Left hindlimb (tissue), 1 donor: ENCODE results near the gene PLGLB2.
"Not testable (repeated sequence)": the region's sequence is repeated elsewhere in the genome, so short reads cannot be mapped to it uniquely, and the experiment has no call there.

ENCODE experiments used
- DNase-seq: peaks from one replicate; pipeline ENCODE4 v3.0.0-alpha.2; 2018

Gene PLGLB2

DNA sequence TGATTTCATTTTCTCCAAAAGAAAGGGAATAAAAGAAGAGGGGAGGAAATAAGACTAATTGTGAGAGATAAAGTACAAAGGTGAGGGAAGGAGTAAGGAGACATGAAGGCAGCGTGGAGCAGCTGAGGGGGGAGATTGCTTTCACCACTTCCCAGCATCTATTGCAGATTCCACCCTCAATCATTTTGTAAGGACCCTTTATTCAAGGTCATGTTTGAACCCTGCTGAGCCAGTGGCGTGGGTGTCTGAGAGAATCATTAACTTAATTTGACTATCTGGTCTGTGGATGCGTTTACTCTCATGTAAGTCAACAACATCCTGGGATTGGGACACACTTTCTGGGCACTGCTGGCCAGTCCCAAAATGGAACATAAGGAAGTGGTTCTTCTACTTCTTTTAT, at the start of gene PLGLB2:
TSS of gene PLGLB2 (plus strand) at position 297 of the 400 bp plus-strand sequence. CDS start at position 364, 67 bp downstream.
- not testable (repeated sequence) for DNase-seq

DNA sequence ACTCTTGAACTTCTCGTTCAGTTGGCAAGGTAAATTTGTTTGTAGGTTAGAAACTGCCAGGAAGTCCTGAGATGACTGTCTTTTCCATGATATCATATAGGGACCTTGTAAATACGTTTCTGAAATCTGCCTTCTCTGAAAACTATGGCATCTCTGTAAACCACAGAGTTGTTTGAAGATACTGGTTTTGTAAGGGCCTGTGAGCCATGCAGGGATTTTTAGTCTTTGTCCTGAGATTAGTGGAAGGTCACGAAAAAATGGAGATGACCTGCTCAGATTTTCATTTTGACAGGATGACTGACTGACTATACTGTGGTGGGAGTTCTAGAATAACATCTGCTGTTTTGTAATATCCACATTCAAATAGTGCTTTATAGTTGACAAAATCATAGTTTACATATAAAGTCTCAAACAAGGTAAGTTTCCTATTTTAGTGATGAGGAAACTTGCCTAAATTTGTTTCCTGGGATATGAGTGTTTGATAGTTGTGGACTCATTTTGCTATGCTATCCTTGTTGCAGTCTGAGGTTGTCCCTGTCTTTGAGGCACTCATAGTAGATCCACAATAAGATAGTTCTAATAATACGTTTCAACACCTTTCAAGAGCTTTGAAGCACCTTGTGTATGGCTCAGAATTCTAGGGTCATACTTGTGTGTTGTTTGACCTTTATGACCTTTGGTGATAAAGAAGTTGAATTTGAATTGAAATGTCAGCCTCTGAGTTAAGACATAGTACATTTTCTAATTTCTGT, 43.1 kb upstream of the PLGLB2 start:
- DNase-seq: not testable (repeated sequence)

DNA sequence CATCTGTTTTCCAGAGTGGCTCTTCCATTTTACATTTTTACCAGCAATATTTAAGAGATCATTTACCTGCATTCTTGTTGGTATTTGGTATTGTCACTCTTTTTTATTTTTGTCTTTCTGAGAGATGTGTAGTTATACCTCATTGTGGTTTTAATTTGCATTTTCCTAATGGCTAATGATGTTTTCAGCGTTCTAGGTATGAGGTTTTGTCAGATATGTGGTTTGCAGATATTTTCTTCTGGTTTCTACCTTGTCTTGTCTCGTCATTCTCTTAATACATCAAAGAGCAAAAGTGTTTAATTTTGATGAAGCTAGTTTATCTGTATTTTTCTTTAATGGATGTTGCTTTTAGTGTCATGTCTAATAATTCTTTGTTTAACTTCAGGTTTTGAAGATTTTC, 39.5 kb upstream of the PLGLB2 start:
- DNase-seq: not testable (repeated sequence)

DNA sequence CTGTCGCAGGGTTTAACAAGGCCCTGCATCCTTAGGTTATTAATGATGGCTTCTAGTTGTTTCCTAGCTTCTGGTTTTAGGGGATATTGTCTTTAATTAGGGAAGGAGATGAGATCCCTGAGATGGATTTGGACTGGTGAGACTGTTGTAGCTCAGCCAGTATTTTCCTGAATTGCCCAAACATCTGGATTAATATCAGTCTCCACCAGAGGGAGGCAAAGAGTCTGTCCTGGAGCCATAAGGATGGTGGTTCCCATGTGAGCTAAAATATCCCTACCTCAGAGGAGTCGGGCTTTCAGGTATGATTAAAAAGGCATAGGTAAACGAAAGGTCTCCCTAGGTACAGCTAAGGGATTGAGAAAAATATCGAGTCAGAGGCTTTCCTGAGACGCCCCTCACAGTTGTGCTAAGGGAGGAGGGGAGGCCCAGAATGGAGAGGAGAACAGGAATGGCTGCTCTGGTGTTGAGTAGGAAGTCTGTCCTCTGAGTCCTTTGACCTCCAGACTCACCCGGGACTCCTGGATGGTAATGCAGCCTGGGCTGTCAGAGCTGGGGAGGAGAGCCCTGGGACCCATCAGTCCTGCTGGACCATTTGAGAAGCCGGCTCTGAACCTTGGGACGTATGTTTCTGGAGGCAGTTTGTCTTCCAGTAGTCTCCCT, 19.8 kb upstream of the PLGLB2 start:
- DNase-seq: not testable (repeated sequence)

DNA sequence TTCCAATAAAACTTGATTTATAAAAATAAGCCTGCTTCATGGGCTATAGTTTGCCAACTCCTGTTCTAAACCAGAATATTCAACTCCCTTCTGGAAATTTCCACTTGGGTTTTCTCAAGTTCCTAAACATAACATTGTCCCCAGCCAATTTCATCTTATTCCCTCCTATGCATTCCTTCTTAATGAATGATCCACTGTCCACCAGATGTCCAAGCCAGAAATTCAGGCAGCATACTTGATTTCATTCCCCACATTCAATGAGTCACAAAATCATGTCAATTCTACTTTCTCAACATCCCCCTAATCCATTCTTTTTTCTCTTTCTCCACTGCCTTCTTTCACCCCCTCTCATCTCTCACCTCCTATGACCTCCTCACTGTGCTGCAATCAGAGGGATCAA, 7.0 kb upstream of the PLGLB2 start:
- DNase-seq: not testable (repeated sequence)

DNA sequence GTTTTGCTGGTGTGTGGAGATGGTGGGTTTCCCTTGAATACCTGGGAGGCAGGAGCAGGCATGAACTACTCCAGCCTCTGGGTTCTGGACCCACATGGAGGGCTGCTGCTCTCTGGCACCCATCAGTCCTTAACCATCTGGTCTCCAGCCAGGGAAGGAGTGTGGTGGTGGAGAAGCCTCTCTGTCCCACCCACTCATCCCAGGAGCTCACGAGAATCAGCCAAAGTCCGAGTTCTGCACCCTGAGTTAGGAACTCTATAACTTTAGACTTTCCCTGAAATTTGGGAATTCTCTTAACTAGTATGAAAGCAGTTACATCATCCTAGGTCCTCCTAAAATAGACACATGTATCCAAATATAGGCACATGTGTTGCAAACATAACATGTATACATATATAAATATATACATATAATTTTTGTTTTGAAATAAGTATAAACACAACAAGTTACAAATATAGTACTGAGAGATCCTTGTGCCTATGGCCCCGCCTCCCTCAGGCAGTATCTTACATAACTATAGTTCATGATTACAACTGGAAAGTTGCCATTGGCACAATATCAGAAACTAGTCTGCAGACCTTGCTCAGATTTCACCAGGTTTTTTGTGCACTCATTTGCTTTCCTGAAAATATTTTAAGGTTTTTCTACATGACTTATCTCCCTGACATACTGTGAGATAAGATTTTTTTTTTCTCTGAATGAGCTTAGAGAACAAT, 5.3 kb upstream of the PLGLB2 start:
- DNase-seq: not testable (repeated sequence)

DNA sequence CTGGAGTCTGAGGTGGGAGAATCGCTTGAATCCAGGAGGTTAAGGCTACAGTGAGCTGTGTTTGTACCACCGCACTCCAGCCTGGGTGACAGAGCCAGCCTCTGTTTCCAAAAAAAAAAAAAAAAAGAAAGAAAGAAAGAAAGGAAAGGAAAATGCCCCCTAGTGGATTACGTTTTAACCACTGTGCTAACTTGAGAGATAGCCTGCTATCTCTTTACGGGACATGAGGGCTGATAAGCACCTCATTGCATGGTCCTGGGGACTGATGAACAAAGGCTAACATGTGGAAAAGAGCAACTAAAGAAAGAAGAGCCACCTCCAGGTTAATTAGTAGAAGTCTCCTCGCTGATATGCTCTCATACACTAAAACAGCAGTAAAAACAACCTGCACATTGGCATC, 4.2 kb upstream of the PLGLB2 start:
- not testable (repeated sequence) for DNase-seq

DNA sequence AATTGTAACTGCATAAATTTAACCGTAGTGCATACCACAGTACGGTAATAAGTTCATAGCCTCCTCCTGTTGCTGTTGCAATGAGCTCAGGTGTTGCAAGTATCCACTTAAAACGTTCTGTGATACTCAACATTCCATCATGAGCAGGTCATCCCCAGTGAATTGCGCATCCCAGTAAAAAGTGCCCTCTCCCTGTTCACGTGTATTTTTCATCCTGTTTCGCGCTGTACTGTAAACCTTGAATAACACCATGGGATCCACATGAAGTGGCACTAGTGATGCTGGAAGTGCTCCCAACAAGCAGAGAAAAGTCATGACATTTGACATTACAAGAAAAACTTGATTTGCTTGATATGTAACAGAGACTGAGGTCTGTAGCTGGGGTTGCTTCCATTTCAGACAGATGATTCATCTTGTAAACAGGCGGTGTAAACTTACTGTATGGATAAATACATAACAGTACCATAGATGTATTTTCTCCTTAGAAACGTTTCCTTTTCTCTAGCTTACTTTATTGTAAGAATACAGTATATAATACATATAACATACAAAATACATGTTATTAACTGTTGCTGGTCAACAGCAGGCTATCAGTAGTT, 2.4 kb upstream of the PLGLB2 start:
- DNase-seq: not testable (repeated sequence)

DNA sequence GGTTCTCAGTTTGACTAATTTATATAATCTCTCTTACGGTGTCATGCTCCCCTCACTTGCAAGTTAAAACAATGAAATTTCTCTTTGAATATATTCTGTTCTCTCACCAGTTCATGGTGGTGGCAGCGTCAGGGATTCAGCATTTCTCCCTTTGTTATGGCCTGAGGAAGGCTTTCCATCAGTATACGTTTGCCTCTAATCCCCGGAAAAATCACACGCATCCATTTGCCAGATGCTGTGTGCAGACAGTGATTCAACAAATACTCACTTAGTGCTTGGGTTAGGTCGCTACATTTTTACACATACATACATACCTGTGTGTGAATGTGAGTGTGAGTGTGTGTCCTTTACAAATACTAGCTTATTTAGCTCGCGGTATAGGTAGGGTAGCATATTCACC, 637 bp downstream of the PLGLB2 start:
- DNase-seq: not testable (repeated sequence)

DNA sequence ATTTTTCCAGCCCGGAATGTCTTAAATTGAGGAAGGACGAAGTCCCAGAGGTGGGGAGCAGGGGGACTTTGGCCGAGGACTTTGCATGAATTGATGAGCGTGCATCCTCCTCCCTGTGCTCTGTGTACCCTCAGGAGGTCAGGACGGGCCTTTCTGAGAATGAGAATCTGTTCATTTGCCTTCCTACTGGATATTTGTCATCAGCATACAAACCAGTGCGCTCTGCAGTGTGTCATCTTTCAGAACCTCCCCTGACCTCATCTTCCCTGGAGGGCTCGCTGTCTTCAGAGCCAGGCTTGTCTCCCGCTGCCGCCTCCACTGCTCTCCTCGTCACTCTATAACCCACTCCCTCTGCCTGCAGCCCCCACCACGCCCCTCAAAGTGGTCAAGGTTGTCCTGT, 2.7 kb downstream of the PLGLB2 start:
- DNase-seq: peak; percentile 13

DNA sequence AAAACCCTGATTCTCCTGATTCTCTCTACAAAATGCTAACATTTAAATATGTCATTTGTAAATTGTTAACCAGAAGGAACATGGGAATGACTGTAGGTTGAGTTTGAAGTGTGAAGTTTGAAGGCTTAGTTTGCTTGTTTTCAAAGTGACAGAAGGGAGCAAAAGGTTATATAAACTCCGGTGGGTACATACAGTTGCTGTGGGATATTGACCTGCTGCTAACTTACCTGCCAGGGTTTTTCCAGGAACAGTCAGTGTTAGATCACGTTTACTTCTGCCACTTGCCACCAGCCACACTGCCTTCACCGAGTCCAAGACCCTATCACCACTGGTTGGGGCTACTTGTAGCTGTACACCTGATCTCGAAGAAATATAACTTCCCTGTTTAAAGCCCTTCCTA, 6.9 kb downstream of the PLGLB2 start:
- not testable (repeated sequence) for DNase-seq
